Glomerular endothelial cell (primary cell): ENCODE data around the gene STK38. TPM values are rescaled to one million over a fixed set of nuclear protein-coding genes. Genes with fewer than 3 reads are reported as not detected.

Source experiments
- total RNA-seq: library from RNA; depleted of rRNA; stranded (reverse); fragments of >200 nt; gene quantifications from 2 replicates; pipeline ENCODE4 v1.2.3, GENCODE V29; 2015

The STK38 gene
- total RNA-seq, 1 donor from 2014 or later = 27.0 TPM

Other genes starting within 250 kb of the STK38 start
- not detected in 2 replicates for gene BNIP5, start 210.6 kb downstream of the STK38 start, total RNA-seq
- 2.5 and 2.7 TPM in 2 replicates for gene ETV7, start 159.8 kb downstream of the STK38 start, total RNA-seq
- not detected in 2 replicates for gene PXT1, start 104.6 kb downstream of the STK38 start, total RNA-seq
- gene KCTD20, start 104.5 kb downstream of the STK38 start, total RNA-seq = 65.0 and 74.7 TPM in 2 replicates
- gene SRSF3, start 46.9 kb upstream of the STK38 start, total RNA-seq = 190 and 249 TPM in 2 replicates
- gene CDKN1A, start 131.2 kb upstream of the STK38 start, total RNA-seq = 562 and 624 TPM in 2 replicates
- gene RAB44, start 150.3 kb upstream of the STK38 start, total RNA-seq = 0.06 TPM in 1 of 2 replicates, not detected in the other